Activated gamma-delta T cell treated with Interleukin-2 at 50 U/mL for 16 hours (primary cell): ENCODE data around the gene APOL3.
"Not testable (repeated sequence)": the region's sequence is repeated elsewhere in the genome, so short reads cannot be mapped to it uniquely, and the experiment has no call there.

Experiments used
- DNase-seq: peaks from one replicate; pipeline ENCODE4 v3.0.0-alpha.2; 2020

Gene APOL3

DNA sequence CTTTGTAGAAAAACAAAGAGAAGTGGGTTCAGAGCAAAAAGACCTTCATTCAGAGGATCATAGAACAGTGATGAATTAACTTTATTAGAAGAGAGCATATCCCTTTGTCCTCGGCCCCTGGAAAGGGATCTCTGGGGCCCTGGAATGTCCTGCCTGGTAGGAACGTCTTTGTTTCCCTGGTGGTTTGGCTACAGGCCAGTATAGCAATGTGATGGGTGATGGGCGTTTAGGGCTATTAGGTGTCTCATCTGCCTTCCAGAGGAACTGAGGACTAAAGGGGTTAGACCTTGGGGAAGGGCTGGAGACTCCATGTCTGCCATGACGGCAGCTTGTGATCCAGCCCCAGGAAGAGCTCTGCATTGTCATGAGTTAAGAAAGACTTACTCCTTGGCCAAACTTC is 32.0 kb upstream of the APOL3 start:
- DNase-seq = no peak

DNA sequence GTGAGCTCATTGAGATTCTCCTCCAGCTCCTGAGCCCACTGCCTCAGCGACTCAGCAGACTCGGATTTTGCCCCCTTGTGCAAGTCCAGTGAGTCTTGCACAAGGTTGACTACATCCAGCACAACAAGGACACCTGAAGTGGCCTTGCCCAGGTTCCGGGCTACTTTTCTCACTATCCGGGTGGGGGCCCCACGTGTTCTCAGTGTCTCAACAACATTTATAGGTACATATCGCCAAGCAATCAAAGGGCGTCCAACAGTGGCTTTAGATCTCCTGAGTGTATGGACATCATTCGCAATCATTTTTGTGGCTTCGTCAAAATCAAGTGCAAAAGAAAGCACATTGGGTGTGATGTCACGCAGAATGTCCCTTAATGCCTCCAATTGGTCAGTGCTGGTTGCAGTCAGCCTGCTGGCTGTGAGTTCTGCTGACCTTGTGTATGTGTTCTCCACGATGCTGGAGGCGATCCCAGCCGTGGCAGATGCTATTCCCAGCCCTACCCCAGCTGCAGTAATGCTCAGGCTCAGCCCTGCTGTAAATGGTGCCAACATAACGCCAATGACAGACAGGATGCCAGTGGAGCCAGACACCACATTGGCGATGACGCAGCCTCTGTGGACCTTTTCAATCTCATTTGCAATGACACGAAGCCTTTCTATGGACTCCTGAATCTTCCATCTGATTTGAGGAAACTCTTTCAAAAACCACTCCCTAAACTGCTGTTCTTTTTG is 30.7 kb upstream of the APOL3 start:
- no peak for DNase-seq

DNA sequence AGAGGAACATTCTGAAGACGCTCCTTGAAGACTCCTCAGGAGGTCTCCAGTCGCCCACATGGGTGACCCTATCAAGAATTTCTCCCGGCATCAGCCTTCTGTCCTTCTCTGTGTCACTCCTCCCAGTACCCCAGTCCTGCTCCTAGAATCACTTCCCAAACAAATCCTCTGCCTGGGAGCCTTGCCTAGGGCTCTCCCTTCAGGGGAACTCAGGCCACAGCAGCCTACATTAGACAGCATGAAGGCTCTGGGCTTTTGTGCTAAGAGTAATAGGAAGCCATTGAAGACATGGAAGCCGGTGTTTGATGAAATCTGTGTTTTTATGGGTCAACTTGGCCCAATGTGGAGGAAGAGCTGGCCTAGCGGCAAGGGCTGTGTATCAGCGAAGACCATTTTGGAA is 27.3 kb upstream of the APOL3 start:
- not testable (repeated sequence) for DNase-seq

DNA sequence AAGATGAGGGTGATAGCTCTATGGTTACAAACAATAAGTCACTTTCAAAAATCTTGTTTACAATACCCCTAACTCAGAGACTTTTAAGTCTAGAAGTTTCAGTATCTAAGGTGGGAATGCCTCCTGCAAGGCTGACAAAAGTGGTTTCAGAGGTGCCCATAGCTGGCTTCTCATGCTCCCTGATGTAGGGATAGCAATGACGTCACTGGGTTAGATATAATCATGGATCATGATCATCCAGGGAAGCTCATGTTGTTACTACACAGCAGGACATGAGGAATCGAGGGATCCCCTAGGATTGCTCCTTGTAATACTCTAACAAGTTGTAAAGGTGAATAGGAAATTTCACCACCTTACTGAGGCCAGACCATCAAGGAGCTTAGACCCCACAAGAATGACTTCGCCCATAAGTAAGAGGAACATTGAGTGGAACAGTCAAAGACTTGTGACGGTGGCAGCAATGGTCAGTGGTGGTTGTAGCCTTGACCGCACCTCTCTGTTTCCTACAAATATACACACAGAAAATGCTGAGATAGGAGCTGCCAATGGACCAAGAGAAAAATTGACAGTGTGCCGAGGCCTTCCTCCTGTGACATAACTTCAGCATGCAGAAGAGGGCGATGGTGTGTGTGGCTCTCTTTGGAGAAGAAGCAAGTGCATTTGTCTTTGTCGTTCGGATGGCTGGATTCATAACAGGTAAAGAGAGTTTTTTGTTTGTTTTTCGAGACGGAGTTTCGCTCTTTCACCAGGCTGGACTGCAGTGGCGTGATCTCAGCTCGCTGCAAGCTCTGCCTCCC is 25.5 kb upstream of the APOL3 start:
- DNase-seq = no peak

DNA sequence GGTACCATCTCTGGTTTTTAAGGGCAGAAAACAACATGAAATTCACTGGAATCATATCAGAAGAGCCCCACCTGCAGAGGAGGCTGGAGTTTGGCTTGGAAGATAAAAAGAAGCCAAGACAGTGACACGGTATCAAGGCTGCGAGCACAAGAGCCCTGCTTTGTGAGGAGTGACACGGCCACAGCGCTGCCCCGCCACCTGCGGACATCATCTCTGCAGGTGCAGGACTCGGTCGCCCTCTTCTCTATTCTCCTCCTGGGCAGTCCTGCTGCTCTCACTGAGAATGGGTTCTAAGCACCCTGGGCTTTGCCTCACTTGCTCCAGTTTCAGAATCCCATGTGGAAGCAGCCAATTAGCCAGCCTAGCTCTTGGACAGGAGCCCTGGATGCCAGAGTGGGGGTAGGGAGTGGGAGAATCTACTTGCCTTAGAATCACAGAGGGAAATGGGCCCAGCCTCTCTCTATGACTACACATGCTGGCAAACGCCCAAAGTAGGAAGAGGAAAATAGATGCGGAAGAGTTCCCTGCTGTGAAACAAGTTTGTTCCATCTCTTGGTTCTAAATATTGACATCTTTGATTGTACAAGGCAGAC is 24.0 kb upstream of the APOL3 start:
- DNase-seq = no peak

DNA sequence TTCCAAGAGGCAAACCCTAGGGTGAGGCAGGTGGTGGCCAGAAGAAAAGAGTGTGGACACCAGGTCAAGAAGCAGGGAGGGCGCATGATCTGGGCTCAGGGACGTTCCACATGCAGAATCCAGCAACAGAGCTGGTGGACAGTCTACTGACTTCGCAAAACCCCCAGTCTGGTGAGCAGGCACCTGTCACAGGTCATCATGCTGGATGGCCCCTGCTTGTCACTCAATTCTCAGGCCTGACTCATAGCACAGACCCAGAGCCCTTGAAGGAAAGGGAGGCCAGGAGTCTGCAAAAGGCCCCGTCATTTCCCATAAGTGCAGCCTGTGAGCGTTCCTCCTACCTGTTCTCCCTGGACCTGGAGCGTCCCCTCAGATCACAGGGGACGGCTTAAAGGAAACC is 22.9 kb upstream of the APOL3 start:
- no peak for DNase-seq

DNA sequence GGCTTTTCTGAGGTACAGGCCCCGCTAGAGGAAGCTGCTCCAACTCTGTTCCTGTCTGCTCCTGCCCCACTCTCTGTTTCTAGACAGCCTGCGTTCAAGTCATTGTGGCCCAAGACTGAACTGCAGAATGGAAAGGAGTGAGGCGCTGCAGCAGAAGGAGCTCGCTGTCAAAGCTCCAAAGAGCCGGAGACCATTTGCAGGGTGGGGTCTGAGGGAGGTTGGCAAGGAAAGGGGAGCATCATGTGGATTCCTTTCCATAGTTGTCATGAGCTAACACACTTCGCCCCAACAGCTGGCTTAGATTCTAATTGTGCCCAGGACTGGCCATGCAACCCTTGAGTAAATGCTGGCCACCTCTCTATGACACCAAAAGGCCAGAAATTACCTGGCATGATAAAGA is 22.3 kb upstream of the APOL3 start:
- DNase-seq = no peak

DNA sequence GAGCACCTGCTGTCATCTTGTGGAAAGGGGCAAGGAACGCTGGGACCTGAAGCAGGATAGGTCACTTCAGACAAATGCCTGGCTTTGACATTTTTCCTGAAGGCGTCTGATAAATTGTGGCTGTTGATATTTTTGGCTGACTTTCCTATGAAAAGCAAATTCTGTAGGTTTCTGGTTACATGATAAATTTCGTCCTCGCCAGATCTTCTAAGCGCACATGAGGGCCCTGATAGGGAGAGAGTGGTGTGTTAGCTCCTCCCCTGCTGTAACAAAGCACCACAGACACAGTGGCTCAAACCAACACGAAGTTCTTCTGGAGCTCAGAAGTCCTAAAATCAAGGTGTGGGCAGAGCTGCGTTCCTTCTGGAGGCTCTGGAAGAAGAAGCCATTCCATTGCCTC is 21.5 kb upstream of the APOL3 start:
- DNase-seq = no peak

DNA sequence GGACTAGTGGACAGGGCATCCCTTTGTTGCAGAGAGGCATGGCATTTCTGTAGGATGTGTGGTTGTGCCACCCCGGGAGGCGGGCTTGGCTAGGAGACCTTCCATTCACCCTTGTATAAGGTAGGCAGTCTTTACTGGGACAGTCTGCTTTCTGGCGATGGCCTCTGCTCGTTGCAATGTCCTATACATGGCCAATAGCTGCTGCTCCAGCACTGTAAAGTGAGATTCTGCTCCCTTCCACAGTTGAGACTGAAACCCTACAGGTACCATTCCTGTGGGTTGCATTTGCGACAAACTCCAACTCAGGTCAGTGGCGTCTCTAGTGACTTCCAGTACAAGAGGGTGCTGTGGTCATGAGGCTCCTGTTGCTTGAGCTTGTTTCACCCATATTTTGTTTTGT is 20.4 kb upstream of the APOL3 start:
- no peak for DNase-seq

DNA sequence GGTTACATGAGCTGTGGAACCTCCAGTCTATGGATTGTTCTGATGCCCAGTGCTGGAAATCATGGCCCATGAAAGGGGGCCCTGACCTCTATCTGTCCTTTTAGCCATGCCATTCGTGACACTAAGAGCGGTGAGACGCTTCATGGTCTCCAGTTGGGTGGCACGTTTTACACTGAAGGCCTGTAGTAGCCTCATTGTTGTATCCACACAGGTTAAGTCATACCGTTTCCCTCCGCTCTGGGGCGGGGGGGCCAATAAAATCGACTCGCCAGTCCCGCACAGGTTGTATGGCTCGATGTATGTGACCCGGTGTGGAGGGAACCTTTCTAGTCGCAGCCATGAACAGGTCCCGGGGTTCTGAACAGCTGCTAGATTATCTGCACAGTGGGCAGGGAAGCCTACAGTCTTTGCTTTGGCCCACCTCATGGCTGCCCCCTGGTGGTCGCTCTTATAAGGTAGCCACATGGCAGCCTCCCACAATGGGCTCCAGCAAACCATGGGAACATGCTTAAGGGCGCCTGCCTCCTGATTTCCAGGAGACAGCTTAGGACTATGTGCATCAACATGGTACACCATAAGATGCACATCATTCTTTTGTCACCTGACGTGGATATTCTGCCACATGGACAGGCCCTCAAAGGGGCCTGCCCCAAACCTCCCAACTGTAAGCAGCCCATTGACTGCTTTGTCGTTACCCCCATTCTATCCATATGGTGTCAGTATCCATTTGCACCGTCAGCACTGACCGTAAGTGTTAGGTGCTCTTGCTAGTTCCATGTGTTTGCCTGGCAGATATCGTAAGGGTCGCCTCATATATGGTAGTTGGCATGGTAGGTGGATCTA is 19.7 kb upstream of the APOL3 start:
- DNase-seq = peak; percentile 90

DNA sequence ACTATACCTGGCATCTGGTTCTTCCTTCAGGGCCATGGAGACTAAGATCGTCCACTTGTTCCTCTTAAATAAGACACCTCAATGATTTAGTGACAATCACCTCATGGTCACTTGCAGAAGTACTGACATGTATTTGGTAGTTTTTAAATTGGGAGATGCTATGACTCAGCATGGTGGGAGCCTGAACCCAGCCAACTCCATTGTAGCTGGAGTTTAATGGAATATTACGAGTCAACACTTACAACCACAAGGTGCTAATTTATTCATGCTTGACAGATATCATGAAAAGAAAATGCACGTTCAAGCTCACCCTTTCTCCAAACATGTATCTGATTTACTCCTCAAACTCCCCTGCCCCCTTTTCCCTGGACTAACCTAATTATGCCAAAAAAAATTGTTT is 16.6 kb upstream of the APOL3 start:
- no peak for DNase-seq

DNA sequence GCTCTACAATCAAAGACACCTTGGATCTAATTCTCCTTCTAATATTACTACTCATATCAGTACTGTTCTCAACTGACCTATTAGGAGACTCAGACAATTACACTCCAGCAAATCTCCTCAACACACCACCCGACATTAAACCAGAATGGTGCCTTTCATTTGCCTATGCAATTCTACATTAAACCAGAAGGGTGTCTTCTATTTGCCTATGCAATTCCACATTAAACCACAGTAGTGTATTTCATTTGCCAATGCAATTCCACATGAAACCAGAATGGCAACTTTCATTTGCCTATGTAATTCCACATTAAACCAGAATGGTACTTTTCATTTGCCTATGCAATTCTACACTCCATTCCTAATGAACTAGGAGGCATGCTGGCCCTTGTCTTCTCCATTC is 15.3 kb upstream of the APOL3 start:
- DNase-seq = no peak

DNA sequence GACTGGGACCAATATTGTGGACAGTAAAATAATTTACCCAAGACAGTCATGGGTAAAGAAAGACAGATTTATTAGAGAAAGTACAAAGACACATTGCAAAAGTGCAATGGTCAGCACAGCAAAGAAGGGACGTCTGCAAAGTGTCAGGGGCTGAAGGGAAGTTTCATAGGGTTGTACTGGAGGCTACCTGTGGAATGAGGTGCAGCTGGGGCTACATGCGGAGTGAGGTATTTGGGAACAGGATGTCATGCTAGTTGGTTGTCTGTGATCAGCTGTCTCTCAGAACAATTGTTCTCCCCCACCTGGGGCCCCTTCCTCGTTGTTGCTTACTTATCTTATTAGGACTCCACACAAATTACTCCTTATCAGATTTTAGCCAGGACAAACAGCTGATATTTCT is 11.4 kb upstream of the APOL3 start:
- DNase-seq = no peak

DNA sequence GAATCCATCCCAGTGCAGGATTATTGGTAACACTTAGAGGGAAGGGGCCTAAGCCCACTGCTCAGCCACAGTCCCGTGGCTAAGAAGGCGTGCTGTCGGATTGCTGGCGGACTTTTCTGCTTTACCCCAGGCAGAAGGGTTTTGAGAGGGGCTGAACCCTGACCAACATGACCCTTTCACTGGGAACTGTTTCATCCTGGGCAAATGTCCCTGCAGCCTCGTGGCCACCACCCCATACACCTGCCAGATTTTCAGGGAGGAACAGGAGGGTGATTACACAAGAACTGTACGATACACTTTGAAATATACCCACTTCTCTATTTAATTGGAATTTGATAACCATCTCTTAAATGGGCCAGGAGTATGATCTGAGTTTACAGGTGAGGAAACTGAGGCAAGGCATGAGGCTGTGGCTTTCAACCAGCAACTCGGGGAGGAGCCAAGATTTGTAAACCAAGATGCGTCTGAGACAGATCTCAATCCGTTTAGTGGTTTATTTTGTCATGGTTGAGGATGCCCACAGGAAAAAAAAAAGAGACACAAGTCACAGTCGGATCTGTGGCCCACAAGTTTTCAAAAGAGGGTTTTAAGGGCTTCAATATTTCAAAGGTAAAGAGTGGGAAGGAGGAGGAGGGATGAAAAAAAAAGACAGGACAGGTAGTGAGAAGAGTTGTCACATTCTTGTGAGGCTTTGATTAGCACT is 6.1 kb upstream of the APOL3 start:
- DNase-seq = no peak

DNA sequence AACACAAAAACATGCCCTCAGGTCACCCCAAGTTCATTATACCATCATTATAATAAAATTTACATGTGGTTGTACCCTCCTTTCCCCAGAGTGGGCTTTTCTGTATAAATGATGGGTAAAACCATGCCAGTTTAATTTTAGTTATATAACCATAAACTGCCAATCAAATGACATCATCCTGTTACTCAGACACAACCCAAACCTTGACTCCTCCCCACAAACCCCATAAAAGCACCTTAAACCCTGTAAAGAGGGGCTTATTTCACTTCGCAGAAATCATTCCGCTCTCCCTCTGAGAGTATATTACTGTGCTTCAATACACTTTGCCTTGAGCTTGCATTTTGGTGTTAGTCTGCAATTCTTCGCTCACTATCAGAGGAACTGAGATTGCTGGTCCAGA is 5.5 kb upstream of the APOL3 start:
- no peak for DNase-seq

DNA sequence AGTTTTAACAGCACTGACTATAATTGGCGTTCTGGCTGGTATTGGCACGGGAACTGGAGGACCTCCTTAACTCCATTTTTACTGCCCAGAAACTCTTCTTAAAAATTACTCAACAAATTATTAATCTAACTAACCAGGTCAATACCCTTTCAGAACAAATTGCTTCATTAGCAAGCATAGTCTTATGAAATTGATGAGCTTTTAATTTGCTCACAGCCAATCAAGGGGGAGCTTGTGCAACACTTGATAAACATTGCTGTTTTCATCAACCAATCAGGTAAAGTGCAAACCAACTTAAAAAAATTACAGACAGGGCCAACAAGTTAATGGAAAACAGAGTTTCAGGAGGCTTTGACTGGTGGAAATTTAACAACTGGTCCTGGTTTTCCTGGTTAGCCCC is 4.6 kb upstream of the APOL3 start:
- DNase-seq = no peak

DNA sequence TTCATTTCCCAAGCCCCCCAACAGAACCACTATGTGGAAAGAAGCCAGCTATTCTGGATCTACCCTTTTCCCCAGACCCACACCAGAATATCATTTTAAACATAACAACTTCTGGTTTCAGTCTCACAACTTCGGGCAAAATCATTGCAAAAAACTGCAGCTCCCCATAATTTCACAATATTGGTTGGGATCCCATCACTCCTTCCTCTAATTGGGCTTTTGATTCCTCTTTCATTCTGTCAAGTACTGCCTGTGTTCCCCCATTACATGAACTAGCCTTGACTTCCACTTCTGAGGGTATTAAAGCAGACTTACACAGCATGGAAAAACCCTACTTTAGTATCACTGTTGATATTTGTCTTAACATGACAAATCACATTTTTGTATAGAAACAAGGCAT is 4.1 kb upstream of the APOL3 start:
- DNase-seq = no peak

DNA sequence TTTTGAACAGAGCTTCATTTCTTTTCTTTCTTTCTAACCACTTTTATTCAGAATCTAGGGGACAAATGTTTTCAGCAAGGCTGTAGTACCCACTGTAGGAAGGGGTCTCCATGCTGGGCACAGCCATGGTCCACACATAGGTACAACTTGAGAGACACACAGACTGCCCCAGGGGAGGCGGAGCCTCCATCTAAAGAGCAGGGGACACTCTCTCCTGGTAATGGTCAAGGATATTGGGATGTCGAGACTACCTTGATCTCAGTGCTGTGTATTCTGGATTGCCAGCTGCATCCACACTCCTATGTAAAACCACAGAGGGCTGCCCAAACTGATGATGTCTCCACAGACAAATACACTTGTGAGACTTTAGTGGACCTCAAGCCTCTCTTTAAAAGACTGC is 2.9 kb upstream of the APOL3 start:
- DNase-seq = no peak

DNA sequence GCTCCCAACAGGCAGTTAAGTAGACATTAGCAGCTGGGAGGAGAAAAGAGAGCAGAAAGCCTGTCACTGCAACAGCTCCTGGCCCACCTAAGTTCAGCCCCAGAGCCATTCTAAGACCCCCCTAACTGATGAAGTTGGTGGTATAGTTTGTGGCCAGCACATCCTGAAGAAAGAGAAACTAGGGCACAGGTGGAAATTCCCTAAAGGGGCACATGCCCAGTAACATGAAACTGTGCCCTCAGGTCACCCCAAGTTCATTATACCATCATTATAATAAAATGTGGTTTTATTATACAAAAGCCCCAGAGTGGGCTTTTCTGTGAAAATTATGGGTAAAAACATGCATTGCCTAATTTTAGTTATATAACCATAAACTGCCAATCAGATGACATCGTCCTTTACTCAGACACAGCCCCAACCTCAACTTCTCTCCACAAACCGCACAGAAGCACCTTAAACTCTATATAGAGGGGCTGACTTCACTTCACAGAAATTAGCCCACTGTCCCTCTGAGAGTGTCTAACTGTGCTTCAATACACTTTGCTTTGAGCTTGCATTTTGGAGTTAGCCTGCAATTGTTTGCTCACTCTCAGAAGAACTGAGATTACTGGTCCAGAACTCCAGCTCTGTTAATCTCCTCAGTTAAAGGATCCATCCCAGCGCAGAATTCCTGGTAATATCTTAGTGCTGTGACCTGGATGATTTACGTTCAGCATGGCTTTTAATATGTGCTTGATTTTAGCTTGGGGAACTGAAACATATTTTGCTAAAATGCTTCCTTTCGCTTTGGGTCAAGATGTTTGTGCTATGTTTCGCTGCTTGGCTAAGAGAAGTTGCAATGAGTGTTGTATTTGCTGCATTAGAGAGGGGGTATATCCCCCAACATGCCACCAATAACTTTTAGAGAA is 1.8 kb upstream of the APOL3 start:
- DNase-seq = peak; percentile 44

DNA sequence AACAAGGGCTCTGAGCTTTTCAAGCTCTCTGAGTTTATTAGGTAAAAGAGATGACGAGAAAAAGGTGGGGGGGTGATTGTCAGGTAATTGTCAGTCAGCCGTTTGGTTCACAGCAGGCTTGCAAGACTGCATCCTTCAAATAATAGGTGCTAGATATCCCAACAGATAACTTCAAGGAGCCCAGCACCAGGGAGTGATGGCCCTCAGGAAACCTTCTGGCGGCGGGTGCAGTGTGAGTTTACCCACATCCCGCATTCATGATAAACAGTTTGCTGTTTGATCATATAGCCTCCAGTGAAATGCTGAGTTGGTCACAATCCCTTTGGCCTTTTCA is 1.2 kb upstream of the APOL3 start:
- not testable (repeated sequence) for DNase-seq

DNA sequence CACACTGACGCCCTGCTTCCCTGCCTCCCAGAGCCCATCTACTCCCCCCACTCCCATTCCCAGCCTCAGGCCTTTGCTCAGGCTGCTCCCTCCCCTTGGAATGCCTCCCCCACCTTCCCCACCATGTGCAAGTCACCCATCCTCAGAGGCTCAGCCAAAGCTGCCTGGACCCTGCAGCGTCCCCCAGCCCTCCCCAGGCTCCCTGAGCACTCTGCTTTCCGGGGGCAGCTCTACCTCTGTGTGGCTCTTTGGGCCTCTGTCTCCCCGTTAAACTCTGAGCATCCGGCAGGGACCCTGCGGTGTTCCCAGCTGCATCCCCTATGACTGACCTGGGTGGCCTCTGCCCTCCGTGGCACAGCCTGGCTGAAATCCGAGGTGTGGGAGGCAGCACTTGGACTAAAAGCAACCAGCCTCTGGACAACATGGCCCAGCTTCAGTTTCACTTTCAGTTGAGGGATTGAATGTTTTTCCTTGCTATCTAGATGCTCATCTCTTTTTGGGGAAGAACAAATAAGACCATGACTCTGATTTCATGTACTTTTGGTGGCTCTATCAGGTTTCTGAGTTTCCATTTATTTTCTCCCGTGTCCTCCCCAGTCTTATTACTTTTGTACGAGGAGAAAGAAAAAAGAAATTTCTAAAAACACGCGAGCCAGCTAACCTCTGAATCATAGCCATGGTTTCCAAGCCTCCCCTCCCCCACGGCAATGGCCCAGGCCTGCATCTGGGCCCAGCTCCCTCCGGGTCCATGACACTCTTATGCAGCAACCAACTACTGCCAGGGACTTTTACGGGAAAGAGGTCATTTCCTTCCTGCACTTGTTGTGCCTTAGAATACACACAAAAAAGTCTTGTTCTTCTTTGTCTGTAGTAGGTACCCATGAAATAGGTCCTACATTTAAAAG is 3.8 kb downstream of the APOL3 start:
- DNase-seq = peak; percentile 70
